Lower lobe of right lung (tissue), 2 donors: ENCODE data around the gene TMEM52. TPM values are rescaled to one million over a fixed set of nuclear protein-coding genes. Genes with fewer than 3 reads are reported as not detected.
A peak's percentile ranks its signal among the peaks of the same experiment; 100 is the strongest.

Experiments
- ATAC-seq, 2 donors: fragments of 200-7000 bp; cut with Tn5 transposase; one replicate each; pipeline ENCODE4 v1.9.1; 2020 to 2022; ENCODE audit warnings: mild to moderate bottlenecking in 2 of 2, moderate library complexity in 2 of 2
- DNase-seq: peaks from one replicate; pipeline ENCODE4 v3.0.0-alpha.2; 2020
- H3K27ac ChIP-seq: fragments of 200-600 bp; one replicate; pipeline ENCODE4 v1.8.0; 2022
- H3K27me3 ChIP-seq: fragments of 200-600 bp; one replicate; pipeline ENCODE4 v1.8.0; 2022; ENCODE audit warnings: low read depth
- H3K36me3 ChIP-seq: fragments of 200-600 bp; one replicate; pipeline ENCODE4 v1.8.0; 2022; ENCODE audit warnings: mild to moderate bottlenecking
- H3K4me1 ChIP-seq: fragments of 200-600 bp; one replicate; pipeline ENCODE4 v1.8.0; 2022
- H3K4me3 ChIP-seq: fragments of 200-600 bp; one replicate; pipeline ENCODE4 v1.8.0; 2022; ENCODE audit warnings: mild to moderate bottlenecking
- H3K9me3 ChIP-seq: fragments of 200-600 bp; one replicate; pipeline ENCODE4 v1.8.0; 2022
- CTCF ChIP-seq: fragments of 200-600 bp; IDR thresholded peaks from one replicate; pipeline ENCODE4 v1.8.0; 2022; ENCODE audit warnings: antibody characterized with exemption, mild to moderate bottlenecking
- intact Hi-C: fragments of 100-400 bp; cut with DNase I; formaldehyde crosslinking; loops from one replicate; pipeline ENCODE4 v1.11.0; 2022
- total RNA-seq: library from RNA; stranded (reverse); fragmentation: NEBNext Ultra II Directional; extraction: Animal tissue kit (Norgen Biotek cat#: 25700); gene quantifications from one replicate; pipeline ENCODE4 v1.2.1, GENCODE V29; 2021
- donor health status: DM: no; HTN: yes; CAD: no; lungs with severe emphysema.

TMEM52 gene
- total RNA-seq, 1 donor from 2014 or later: 1.4 TPM

GRCh38 chr1:1959459-1959839 lies 40.4 kb upstream of the TMEM52 start:
- TF ChIP-seq CTCF: no peak
- peaks cover 12% of the 10 kb centered on the region for H3K4me1 ChIP-seq
- no peak overlapping the region for H3K27ac ChIP-seq
- DNase-seq (no peak), ATAC-seq (no peak)
- peaks cover 45% of the 10 kb centered on the region for H3K27me3 ChIP-seq
- H3K4me3 ChIP-seq: no peak overlapping the region
- no peaks in the 10 kb centered on the region for H3K9me3 ChIP-seq
- intact Hi-C loops: no loop called here
- no peaks in the 10 kb centered on the region for H3K36me3 ChIP-seq

- peaks cover 34% of the 10 kb centered on the region for H3K27me3 ChIP-seq
- H3K4me3 ChIP-seq: no peak overlapping the region
- ATAC-seq (no peak), DNase-seq (no peak)
- TF ChIP-seq CTCF: no peak
- H3K27ac ChIP-seq: no peak overlapping the region
- H3K36me3 ChIP-seq: no peaks in the 10 kb centered on the region
- intact Hi-C loops: no loop called here
- H3K9me3 ChIP-seq: no peaks in the 10 kb centered on the region
- H3K4me1 ChIP-seq: peaks cover 12% of the 10 kb centered on the region
Observed at GRCh38 chr1:1958071-1958541, 39.0 kb upstream of the TMEM52 start.

GRCh38 chr1:1957533-1957961 lies 38.5 kb upstream of the TMEM52 start:
- DNase-seq (no peak), ATAC-seq (no peak)
- no peak overlapping the region for H3K27ac ChIP-seq

GRCh38 chr1:1956586-1957532 lies 37.8 kb upstream of the TMEM52 start:
- DNase-seq (peak; percentile 32), ATAC-seq (no peak)
- no peak for TF ChIP-seq CTCF

More at GRCh38 chr1:1957533-1957961, 38.5 kb upstream of the TMEM52 start:
- intact Hi-C loops: no loop called here
- Histone ChIP-seq H3K36me3 (no peaks in the 10 kb centered on the region), H3K4me1 (peaks cover 12% of the 10 kb centered on the region), H3K4me3 (no peak overlapping the region), H3K9me3 (no peaks in the 10 kb centered on the region), H3K27me3 (peaks cover 29% of the 10 kb centered on the region)
- TF ChIP-seq CTCF: no peak

GRCh38 chr1:1956101-1956500 lies 37.0 kb upstream of the TMEM52 start:
- ATAC-seq (no peak), DNase-seq (no peak)
- Histone ChIP-seq H3K4me1 (peaks cover 12% of the 10 kb centered on the region), H3K27me3 (peaks cover 21% of the 10 kb centered on the region), H3K4me3 (no peak overlapping the region), H3K9me3 (no peaks in the 10 kb centered on the region), H3K27ac (no peak overlapping the region), H3K36me3 (no peaks in the 10 kb centered on the region)
- TF ChIP-seq CTCF: no peak
- intact Hi-C loops: no loop called here

More at GRCh38 chr1:1956586-1957532, 37.8 kb upstream of the TMEM52 start:
- H3K4me1 ChIP-seq: peaks cover 12% of the 10 kb centered on the region
- intact Hi-C loops: no loop called here
- no peaks in the 10 kb centered on the region for H3K9me3 ChIP-seq
- no peak overlapping the region for H3K4me3 ChIP-seq
- no peaks in the 10 kb centered on the region for H3K36me3 ChIP-seq
- H3K27ac ChIP-seq: no peak overlapping the region
- peaks cover 28% of the 10 kb centered on the region for H3K27me3 ChIP-seq
